GM19240 (cell line): Measurements from ENCODE around the gene HUNK.
"Not testable (repeated sequence)": the region's sequence is repeated elsewhere in the genome, so short reads cannot be mapped to it uniquely, and the experiment has no call there.

Experiments
- DNase-seq: peaks from one replicate; pipeline ENCODE4 v3.0.0; 2011; ENCODE audit warnings: low spot score; ENCODE audit not compliant: insufficient read length

Gene HUNK

DNA sequence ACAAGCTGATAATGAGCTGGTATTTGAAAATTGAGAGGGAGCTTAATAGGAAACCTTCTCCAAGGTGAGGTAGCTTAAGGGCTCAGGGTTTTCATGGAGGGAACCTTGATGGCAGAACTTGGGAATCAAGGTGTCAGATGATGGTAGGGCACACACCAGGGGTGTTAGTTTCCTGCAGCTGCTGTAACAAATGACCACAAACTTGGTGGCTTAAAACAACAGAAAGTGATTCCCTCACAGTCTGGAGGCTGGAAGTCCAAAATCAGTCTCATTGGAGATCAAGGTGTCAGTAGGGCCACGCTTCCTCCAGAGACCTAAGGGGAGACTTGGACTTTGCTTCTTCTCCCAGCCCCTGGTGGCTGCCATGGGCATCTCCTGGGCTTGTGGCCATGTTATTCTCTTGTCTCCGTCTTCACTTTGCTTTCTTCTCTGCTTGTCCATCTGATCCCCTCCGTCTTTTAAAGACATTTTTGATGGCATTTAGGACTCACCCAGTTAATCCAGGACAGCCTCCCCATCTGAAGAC, 45.5 kb downstream of the HUNK start:
- no peak for DNase-seq

DNA sequence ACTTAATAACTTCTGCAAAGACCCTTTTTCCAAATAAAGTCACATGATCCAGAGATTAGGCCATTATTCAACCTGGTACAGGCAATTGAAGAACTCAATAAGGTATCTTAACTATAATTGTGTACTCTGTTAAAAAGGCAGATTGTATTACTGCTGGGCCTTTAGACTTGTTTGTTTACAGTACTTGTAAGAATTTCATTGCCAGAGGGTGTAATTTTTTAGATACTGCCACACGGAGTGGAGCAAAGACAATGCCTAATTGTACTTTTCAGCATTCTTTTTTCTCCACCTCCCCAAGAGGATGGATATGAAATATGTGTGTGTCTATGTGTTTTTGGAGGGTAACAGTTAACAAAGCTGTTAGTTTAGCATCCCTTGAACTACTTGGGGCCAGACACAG, 47.5 kb downstream of the HUNK start:
- no peak for DNase-seq

DNA sequence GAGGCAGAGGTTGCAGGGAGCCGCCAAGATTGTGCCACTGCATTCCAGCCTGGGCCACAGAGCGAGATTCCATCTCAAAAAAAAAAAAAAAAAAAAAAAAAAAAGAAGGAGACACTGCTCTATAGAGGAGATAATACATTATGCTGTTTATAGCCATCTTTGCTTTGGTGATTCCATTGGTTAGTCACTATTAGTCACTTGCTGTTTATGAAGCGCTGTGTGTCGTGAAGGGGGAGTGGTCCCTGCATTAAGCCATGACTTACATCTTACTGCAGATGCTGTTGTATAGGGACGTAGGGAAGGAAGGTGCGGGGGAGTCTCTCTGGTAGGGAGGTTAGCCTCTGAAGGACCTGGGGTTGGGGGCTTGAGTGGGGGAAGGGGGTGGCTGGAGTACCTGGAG, 48.3 kb downstream of the HUNK start:
- DNase-seq: no peak

DNA sequence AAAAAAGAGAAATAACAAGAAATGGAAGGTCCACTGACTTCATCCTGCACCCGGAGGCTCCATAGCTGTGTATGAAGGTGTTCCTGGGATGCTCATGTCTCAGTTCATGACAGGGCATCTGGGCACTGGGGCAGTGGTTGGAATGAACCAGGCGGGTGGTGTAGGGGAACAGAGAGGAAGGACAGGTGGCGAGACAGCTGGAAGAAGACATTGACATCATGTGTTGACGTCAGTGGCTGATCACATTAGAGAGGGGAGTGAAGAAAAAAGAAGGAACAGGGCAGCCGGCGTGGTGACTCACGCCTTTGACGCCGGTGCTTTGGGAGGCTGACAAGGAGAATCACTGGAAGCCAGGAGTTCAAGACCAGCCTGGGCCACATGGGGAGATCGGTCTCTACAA, 50.1 kb downstream of the HUNK start:
- no peak for DNase-seq

DNA sequence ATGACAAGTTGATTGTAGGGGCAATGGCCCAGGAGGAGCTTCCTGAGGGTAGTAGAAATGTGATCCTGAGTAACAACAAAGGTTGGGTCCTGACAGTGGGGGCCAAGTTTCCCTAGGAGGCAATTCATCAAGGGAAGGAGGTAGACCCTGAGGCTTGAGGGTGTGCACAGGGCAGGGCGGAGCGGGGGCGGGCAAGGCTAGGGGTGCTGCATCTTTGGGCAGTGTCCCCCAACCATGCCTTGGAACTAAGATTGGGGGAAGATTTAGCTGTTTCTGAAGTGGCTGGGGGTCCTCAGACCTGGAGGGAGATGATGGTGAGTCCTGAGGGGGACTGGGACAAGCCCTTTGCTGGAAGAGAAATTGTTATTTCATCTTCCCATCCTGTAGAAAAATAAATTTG, 50.9 kb downstream of the HUNK start:
- DNase-seq: no peak

DNA sequence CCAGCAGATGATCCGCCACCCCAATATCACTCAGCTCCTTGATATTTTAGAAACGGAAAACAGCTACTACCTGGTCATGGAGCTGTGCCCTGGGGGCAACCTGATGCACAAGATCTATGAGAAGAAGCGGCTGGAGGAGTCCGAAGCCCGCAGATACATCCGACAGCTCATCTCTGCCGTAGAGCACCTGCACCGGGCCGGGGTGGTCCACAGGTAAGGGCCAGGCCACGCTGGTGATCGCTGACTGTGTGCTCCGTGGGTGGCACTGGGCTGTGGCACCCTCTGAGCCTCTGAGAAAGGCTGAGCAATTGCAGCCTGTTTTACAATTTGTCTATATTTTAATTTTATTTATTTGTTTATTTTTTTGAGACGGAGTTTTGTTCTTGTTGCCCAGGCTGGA, 51.7 kb downstream of the HUNK start:
- DNase-seq: no peak

DNA sequence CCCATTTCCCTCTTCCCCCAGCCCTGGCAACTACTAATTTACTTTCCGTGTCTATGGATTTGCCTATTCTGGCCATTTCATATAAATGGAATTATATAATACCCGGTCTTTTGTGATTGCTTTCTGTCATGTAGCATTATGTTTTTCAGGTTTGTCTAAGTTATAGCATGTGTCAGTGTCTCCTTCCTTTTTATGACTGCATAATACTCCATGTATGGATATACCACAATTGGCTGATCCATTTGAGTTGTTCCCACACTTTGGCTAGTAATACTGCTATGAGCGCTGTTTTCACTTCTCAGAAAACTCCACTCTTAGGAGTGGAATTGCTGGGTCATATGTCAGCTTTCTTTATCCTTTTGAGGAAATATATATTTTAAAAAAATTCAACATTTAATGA, 53.7 kb downstream of the HUNK start:
- DNase-seq: no peak

DNA sequence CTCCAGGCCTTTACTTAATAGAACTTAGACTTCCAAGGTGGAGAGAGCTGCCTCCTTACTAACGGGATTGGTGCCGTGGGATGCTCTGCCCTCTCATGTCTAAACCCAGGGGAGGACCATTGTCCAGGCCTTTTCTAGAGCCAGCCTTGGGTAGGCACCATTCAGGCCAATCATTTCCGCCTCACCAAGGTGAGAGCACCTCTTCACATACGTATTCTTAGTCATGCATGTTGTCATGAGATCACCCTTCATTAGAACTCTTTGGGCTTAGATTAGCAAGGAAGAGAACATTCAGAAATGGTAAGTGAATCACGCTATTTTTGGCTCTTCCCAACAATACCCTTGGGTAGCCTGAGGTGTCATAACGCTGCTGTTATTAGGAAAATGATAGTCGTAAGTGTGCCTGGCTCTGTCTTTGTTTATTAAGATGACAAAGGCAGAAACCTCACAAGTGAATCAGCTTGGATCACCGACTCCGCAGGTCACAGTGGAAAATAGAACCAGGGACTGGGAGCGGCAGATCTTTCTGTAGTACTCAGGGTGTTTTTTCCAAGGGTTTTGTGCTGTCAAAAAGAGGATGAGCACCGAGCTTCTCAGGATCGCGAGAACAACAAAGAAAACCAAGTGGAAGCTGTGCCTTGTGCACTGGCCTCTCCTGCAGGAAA, 55.0 kb downstream of the HUNK start:
- DNase-seq: no peak

DNA sequence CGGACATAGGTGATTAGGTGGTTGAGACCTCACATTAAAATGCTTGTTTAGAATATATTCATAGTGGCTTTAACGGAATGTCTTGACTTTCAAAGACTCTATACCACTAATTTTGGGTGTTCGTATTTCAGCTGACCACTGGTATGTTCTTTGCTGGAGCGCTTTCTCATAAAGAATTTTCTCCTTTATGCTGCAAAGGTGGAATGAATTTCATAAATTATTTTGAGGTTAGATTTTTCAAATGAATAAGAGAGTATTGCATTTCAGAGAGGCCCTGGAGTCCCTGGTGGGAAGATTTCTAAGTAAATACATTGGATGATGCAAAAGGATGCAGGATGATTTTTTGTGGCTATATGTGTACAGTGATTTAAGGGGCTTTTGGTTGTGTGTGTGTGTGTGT, 55.8 kb downstream of the HUNK start:
- DNase-seq: no peak

DNA sequence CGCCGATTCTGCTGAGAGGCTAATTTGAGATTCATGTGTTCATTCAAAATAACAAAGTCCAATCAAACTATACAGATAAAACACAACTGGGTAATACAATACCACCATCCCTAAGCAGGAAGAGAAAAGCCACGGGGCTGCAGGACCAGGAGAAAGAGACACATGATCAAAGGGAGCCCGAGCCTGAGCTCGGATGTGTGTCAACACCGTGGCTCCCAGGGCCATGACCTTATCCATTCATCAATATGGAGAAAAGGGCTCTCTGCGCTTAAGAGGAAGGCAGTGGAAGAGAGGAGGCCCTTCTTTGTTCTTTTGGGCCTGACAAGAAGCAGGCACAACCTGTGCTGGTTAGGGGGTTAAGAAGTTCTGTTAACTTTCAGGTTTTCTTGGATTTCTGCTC, 56.7 kb downstream of the HUNK start:
- no peak for DNase-seq

DNA sequence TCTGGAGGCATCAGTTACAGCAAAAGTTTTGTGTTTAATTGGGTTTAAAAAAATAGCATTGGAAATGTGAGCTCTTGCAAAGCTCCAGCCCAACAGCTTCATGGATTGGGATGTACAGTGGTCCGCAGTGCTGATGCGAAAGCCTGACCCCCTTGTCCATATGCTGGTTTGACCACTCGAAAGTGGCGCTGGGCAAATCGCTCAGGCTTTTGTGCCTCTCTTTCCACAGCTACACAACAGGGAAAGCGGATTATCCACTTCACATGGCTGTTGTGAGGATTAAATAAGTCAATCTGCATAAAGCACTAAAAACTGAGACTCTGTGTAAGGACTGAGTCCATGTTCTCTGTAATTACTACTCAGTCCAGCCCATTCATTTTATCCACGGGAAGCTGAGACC, 57.2 kb downstream of the HUNK start:
- DNase-seq: no peak

DNA sequence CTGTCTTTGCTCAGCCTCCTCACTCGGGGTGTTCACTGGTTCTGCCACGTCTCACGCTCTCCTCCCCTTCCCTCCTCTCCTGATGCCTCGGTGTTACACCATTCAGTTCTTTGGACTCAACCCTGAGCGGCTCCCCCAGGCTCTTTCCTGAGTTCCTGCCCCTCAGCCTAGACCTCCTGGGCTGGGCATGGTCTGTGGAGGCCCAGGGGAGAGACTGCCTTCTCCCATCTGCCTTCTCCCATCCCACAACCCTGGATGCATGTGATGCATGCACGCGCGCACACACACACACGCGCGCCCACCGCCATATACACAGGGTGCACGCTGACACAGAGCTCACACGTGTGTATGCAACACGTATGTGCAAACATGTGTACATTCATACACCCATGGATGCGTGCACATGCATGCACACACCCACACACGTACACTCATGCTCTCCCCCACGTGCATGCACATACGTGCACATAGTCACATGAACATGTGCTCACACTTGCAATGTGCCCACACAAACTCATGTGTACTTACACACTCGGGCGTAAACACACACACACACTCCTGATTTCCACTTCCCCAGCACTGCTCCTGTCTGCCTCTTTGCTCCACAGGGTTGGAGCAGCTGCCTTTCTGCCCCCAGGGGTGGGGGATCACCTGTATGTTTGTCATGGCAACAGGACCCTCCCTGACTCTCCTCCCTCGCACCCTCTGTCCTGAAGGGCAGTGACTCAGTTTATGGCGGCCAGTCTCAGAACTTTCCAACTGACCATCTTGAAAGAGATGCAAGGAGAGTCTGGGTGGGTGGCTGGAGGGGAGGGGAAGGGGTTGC, 59.0 kb downstream of the HUNK start:
- no peak for DNase-seq

DNA sequence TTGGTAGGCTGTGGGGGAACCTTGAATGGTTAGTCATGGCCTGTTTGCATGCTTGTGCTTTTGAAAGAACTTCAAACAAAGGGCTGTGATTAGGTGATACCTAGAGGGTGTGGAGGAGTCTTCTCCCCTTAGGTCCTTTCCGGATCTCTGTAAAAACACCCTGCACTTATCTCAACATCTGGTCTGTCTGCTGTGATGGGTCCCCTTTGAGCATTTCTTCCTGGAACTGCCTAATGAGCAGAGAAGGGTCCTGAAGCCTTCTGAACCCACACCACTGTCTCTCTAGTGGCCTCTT, 59.6 kb downstream of the HUNK start:
- no peak for DNase-seq

DNA sequence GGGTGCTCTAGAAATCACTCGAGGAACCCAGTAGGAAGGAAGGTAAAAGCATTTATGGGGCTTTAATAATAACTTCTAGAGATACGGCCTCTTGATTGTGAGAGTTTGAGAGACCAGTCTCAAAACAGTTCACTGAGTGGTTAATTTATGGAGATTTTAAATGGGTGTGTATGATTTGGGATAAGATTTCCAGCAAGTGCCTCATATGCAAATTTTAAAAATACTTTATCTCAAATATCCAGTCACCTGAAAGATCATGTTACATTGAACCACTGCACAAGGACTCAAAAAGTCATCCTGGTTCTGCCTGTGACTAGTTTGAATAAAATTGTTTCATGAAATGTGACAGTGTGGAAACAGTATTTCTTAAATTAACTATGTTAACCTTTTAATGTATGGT, 64.5 kb downstream of the HUNK start:
- DNase-seq: no peak

DNA sequence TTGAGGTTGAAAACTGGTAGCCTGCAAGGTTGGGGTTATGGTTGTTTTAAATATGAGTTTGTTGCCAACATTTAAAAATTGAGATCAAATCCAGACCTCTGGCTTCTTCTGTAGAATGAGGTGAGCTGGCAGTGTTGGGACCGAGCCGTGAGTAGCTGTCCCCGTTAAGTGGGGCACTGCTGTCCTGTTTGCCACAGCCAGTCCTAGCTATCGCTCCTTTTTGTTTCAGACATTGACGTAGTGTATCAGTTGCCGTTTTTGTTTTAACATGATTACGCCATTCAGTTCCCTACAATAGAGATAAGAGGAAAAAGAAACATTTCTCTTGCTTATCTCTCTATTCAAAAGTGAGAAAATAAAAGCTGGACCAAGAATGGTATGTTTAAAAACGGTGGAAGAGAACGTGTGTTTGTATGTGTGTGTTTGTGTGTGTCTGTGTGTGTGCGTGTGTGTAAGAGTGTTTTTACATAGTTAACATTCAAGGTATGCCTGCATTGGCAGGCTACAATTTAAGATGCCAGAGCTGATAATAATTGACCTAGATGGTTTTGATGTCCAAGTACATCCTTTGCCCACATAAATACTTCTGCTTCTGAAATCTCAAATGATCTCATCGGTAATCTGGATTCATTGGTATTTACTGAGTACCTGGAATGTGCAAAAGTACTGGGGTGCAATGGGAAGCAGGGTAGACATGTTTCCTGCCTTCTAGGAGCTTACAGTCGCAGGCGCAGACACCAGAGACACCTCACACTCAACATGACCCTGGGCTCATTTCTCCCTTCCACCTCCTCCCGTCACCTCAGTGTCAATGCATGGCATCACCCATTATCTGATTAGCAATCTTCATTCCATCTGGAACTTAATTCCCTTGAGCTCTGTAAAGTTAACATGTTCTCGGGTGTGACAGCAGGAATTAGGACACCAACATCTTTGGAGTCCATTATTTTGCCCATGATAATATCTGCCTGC, 65.8 kb downstream of the HUNK start:
- DNase-seq: no peak

DNA sequence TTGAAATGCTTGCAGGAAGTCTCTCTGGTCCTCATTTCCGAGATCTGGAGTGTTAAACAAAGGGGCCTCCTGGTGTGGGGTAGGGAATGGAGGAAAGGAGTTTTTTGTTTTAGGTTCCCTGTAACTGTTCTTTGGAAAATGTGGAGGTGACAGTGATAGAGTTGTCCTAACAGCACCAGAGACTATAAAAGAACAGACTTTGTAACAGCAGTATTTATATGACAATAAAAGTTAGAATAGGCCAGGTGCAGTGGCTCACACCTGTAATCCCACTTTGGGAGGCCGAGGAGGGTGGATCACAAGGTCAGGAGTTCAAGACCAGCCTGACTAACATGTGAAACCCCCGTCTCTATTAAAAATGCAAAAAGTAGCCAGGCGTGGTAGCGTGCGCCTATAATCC, 68.9 kb downstream of the HUNK start:
- no peak for DNase-seq

DNA sequence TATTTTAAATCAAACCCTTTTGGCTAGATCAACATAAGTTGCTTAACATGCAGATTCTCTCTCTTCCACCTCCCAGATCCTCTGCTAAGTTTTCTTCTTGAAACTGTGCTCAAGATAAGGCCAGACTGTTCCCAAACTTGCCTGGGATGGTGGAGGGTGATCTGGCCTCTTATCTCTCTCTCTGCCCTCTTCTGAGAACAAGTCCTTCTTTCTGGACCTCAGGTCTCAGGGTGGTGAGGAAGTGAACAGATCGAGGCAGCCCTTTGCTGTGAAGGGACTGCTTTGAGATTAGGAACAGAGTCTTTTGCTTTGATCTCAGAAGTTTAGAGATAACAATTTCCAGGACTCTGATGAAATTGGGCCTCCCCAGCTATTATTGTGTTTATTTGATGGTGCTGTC, 70.7 kb downstream of the HUNK start:
- DNase-seq: no peak

DNA sequence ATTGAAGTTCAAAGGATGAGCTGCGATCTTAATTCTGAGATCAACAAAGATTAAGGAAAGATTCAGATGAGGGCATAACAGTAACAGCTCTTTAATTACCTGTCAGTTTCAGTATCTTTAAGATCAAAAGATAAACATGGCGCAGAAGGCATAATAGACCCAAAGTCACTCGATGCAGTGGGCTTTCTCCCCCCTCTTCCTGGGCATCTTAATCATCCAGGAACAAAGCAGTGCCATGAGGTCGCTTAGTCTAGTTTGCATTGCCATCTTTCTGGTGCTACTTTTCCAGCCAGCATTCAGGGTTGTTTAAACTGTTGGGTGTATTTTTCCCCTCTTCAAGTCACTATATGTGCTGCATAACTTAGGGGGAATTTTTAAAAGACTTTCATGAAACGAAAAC, 72.3 kb downstream of the HUNK start:
- DNase-seq: no peak

DNA sequence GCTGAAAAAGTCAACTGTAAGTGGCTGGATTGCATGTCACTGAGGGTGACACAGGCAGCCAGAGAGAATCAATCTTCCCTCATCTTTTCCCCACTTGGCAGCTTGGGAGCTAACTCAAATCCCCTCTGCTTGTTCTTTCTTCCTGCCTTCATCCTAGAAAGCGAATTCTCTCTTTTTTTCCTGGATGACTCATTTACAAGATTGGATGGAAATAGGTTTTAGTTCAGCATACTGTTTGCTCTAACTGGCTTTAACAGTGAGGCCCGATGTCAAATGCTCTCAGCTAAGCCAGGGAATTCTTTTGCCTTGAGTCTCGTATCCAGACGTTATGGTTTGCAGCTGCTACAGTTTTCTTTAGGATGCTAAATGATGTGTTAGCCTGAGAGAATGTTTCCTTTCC, 72.7 kb downstream of the HUNK start:
- no peak for DNase-seq

DNA sequence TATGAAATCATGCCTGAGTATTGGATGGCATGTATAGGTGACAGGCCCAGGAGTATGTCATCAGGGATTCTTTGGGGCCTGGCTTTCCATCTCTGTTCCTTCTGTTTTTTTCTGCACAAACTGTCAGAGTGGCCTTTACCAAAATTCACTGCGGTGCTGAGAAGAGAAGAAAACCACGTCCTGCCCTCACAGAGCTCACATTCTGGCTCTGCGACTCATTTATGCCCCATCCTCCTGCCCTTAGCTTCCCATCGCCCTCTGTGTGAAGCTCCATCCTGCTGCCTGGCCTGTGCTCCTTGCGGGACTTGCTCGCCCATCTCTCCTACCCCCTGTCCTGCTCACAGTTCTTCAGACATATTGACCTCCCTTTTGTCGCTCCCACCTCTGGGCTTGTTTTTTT, 73.4 kb downstream of the HUNK start:
- DNase-seq: no peak

DNA sequence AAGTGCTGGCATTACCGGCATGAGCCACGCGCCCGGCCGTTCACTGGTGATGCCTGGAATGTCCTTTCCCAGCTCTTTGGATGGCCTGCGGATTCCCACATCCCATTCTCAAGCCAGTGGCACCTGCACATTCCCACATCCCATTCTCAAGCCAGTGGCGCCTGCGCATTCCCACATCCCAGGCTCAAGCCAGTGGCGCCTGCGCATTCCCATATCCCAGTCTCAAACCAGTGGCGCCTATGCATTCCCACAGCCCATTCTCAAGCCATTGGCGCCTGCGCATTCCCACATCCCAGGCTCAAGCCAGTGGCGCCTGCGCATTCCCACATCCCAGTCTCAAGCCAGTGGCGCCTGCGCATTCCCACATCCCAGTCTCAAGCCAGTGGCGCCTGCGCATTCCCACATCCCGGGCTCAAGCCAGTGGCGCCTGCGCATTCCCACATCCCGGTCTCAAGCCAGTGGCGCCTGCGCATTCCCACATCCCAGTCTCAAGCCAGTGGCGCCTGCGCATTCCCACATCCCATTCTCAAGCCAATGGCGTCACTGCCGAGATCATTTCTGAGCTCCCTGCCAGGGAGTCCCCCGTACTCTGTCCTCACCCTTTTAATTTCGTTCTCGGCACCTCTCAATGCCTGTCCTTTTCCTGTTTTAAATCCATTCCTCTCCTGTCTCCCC, 74.2 kb downstream of the HUNK start:
- not testable (repeated sequence) for DNase-seq
